T47D (cell line): ENCODE measurements around the gene GRM7.

Experiments
- DNase-seq, 2 experiments: peaks; one replicate each; pipeline versions ENCODE4 v3.0.0 to v3.0.0-alpha.2; 2011 to 2012; ENCODE audit warnings: low read depth in 1 of 2, low spot score in 1 of 2
- JUND ChIP-seq: IDR thresholded peaks from 2 replicates; pipeline ENCODE4 v1.6.1; 2012; ENCODE audit warnings: low read depth
- in situ Hi-C: cut with HindIII; loops from 2 replicates; pipeline ENCODE4 v1.10.0; 2016; ENCODE audit warnings: low sequenced_read_pairs, low pct_unique_long_range_greater_than_20kb

Gene GRM7

GRCh38 chr3:7100136-7100535 is 239.2 kb downstream of the GRM7 start:
- TF ChIP-seq JUND: no peak
- DNase-seq: no peak
- in situ Hi-C loops: no loop called here

DNA sequence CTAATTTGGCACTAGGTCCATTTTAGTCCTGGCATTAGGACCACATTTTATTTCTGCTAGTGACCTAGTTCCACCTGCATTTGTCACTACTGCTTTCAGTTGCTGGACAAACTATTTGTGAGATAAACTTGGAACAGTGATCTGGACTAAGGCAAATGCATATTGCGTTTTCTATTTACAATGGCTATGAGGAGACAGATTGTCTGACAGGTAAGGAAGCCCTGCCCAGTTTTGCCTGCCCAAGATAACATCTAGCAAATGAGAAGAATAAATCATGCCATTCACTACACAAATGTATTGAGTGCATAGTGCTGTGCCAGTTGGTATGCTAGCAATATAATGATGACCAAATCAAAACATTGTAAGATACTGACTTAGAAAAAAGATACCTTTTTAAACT is 245.7 kb downstream of the GRM7 start:
- DNase-seq: no peak
- in situ Hi-C loops: no loop called here
- no peak for TF ChIP-seq JUND

DNA sequence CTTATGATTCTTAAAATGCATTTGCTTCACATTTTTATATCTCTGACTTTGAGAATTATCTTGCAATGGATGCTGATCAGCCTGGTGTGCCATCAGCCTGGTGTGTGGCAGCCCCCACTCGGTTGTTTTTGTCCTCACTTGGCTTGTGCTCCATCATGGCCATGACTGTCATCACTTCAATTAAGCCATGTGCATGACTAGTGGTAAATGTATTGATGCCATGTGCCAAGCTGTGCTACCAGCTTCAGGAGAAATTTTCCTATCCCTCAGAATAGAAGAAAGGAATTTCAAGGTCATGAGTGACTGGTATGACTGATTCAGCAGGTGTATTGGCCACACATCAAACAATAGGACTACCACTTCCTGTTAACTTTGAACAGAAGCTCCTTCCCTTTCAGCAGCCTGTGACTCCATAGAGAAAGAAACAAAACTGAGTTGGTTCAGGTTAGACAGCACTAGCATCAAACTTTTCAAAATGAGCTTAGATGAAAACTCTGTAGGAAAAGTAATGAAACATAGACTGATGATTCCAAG is 251.7 kb downstream of the GRM7 start:
- DNase-seq: no peak
- TF ChIP-seq JUND: no peak
- in situ Hi-C loops: no loop called here

GRCh38 chr3:7144697-7145308 is 283.9 kb downstream of the GRM7 start:
- in situ Hi-C loops: no loop called here
- DNase-seq: peak in 1 of 2 experiments; percentile 33

DNA sequence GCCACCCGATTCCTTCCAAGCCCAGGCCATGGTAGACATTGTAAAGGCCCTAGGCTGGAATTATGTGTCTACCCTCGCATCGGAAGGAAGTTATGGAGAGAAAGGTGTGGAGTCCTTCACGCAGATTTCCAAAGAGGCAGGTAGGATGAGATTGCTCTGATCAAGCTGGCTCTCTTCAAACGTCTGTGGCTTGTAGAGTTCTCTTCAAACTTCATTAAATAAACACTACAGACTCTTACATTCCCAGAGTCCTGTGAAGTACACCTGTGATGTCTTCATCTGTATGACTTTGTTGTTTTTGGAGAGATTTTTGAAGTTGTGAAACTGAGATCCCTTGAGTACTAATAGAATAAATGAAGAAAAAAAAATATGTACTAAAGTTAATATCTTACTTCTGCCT is 285.6 kb downstream of the GRM7 start:
- no peak for TF ChIP-seq JUND
- in situ Hi-C loops: no loop called here
- DNase-seq: no peak

More at GRCh38 chr3:7144697-7145308, 283.9 kb downstream of the GRM7 start:
- no peak for TF ChIP-seq JUND

DNA sequence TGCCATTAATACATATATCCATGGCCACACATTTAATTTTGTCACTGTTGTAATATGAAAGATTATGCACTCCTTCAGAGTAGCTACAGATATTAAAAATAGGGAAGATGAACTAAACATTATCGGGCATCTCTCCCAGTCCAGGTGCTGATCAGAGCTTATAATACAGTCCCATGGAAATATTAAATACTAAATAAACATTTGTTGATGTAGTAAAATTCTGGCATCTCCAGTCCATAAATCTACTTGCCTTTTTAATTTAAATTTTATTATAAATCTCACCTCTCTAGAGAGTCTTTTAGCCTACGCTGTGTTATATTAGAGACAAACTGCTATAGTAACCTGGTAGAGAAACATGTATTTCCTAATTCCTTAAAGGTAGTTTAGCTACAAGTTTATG is 297.6 kb downstream of the GRM7 start:
- TF ChIP-seq JUND: no peak
- no peak for DNase-seq
- in situ Hi-C loops: no loop called here

GRCh38 chr3:7160689-7161088 is 299.8 kb downstream of the GRM7 start:
- TF ChIP-seq JUND: no peak
- in situ Hi-C loops: no loop called here

DNA sequence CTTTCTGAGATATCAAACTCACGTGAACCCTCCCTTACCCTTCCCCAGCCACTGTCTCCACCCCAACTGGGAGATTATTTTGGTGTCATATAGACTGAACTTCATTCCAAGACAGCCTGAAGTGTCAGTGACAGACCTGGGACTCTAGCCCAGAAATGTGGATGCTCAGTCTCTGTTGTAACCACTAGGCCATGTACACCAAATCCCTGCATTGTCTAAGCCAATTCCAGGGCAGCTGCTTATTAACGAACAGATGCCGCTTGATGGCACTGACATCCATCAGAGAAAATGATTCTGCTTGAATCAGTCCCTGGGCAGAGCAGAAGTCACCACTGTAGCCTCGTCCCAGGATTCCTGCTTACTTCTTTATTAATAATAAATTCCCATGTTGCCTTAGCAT is 305.5 kb downstream of the GRM7 start:
- no peak for DNase-seq
- no peak for TF ChIP-seq JUND
- in situ Hi-C loops: no loop called here

More at GRCh38 chr3:7160689-7161088, 299.8 kb downstream of the GRM7 start:
- no peak for DNase-seq

- DNase-seq: no peak
- TF ChIP-seq JUND: no peak
- in situ Hi-C loops: no loop called here
Measured at GRCh38 chr3:7171493-7171892, 310.6 kb downstream of the GRM7 start.

- in situ Hi-C loops: no loop called here
- TF ChIP-seq JUND: no peak
- no peak for DNase-seq
Measured at GRCh38 chr3:7172996-7173395, 312.1 kb downstream of the GRM7 start.

- no peak for TF ChIP-seq JUND
- no peak for DNase-seq
- in situ Hi-C loops: no loop called here
Measured at GRCh38 chr3:7188551-7188950, 327.6 kb downstream of the GRM7 start.

DNA sequence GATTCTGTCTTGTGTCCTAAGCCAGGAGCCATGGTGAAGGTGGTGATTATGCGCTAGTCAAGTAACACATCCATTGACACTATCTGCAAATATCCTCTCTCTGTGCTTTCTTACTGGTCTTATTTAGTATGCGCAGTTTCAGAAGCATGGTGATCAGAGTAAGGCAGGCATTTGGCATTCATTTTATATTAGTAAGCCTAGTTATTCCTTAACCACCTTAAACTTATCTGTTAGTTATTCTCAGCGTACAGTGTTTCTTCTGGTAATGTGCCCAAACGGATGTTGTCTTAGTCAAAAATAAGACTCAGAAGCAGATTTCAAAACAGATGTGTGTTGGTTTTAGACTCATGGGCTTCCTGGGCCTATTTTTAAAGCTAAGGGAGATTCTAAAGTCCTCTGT is 329.2 kb downstream of the GRM7 start:
- in situ Hi-C loops: no loop called here
- no peak for DNase-seq
- no peak for TF ChIP-seq JUND

DNA sequence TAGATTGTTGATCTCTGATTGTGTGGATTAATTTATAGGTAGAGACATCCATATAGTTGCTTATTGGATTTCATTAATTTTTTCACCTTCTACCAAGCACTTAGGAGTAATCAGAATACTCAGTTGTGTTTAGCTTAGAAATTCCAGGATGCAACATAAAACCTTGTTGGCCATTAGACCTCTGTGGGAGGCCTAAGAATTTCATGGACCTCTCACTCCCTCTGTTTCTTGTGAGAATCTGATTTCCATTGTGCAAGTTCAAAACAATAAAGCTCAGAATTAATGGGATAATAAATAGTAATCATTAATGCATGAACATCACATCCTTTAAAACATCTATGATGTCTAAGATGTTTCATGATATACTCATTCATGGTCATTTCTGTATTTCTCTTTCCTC is 332.4 kb downstream of the GRM7 start:
- DNase-seq: no peak
- no peak for TF ChIP-seq JUND
- in situ Hi-C loops: no loop called here
